H1 (cell line): ENCODE results near the gene RAD51B.

Experiments
- CHD2 ChIP-seq: IDR thresholded peaks from 2 replicates; pipeline ENCODE4 v1.6.1; 2012; ENCODE audit warnings: low read length, improper control_type of control experiment
- PHF8 ChIP-seq: fragments of 200-600 bp; sonication (generic); conservative IDR thresholded peaks from 2 replicates; pipeline ENCODE4 v1.7.1; 2012; ENCODE audit warnings: low read depth, mild to moderate bottlenecking, inconsistent platforms, low read length, moderate library complexity
- POLR2AphosphoS5 ChIP-seq: IDR thresholded peaks from 2 replicates; pipeline ENCODE4 v1.6.1; 2011; ENCODE audit warnings: low read depth, low read length
- TBP ChIP-seq: IDR thresholded peaks from 2 replicates; pipeline ENCODE4 v1.6.1; 2011; ENCODE audit warnings: low read depth, low read length, improper control_type of control experiment
- TEAD4 ChIP-seq: IDR thresholded peaks from 2 replicates; pipeline ENCODE4 v1.6.1; 2012; ENCODE audit warnings: low read depth, low read length, inconsistent platforms, mixed read lengths

DNA sequence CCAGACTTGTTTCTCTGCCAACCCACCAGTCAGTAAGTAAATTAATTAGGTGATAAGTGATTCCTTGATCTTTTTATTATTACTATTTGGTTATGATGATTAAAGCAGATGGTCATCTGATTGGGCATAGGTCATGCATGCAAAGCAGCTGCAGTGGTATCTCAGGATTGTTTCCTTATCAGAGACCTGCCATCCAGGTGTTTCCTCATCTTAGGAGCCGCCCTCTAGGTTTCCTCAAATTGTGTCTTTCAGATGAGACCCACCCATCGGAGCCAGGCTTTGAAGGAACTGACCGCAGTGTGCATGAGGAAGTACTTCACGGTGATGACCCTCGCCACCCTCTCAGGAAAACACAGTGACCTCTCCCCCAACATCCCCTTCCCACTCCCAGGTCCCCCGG lies 910.0 kb downstream of the RAD51B start:
- no peak for TF ChIP-seq CHD2
- TF ChIP-seq POLR2AphosphoS5 = no peak
- TF ChIP-seq TBP = no peak
- TF ChIP-seq TEAD4 = no peak
- TF ChIP-seq PHF8 = no peak
